Heart left ventricle (tissue), 16 donors: Measurements from ENCODE around the gene NUDT8. TPM values are rescaled to one million over a fixed set of nuclear protein-coding genes. Genes with fewer than 3 reads are reported as not detected.

ENCODE experiments used
- ATAC-seq, 4 donors: fragments of 200-7000 bp; cut with Tn5 transposase; one replicate each; pipeline ENCODE4 v1.9.1; 2020 to 2022; ENCODE audit warnings: moderate library complexity in 4 of 4, mild to moderate bottlenecking in 3 of 4, moderate number of reproducible peaks in 1 of 4
- DNase-seq, 5 donors: peaks; one replicate each; pipeline ENCODE4 v3.0.0-alpha.2; 2020
- H3K27ac ChIP-seq, 12 donors: fragments of 200-600 bp; sonication (generic) in 4 of 12; one replicate each; pipeline versions ENCODE4 v1.5.0 to v1.8.0; 2016 to 2022; ENCODE audit warnings: mild to moderate bottlenecking in 2 of 12
- H3K27me3 ChIP-seq, 9 donors: fragments of 200-600 bp; sonication (generic) in 2 of 9; one replicate each; pipeline versions ENCODE4 v1.5.1 to v1.8.0; 2016 to 2022; ENCODE audit warnings: mild to moderate bottlenecking in 3 of 9
- H3K36me3 ChIP-seq, 9 donors: fragments of 200-600 bp; sonication (generic) in 2 of 9; one replicate each; pipeline versions ENCODE4 v1.5.0 to v1.8.0; 2018 to 2022; ENCODE audit warnings: mild to moderate bottlenecking in 2 of 9
- H3K4me1 ChIP-seq, 12 donors: fragments of 200-600 bp; sonication (generic) in 4 of 12; one replicate each; pipeline versions ENCODE4 v1.5.0 to v1.8.0; 2016 to 2022; ENCODE audit warnings: mild to moderate bottlenecking in 3 of 12
- H3K4me3 ChIP-seq, 12 donors: fragments of 200-600 bp; sonication (generic) in 4 of 12; one replicate each; pipeline versions ENCODE4 v1.5.0 to v1.8.0; 2017 to 2022; ENCODE audit warnings: mild to moderate bottlenecking in 9 of 12, moderate library complexity in 4 of 12
- H3K9me3 ChIP-seq, 12 donors: fragments of 200-600 bp; sonication (generic) in 4 of 12; one replicate each; pipeline versions ENCODE4 v1.5.0 to v1.8.0; 2016 to 2022; ENCODE audit warnings: mild to moderate bottlenecking in 1 of 12
- POLR2A ChIP-seq, 2 donors: fragments of 450-650 bp; IDR thresholded peaks; one replicate each; pipeline ENCODE4 v1.6.1; 2017; ENCODE audit warnings: antibody characterized with exemption in 2 of 2, mild to moderate bottlenecking in 2 of 2, moderate library complexity in 2 of 2
- WGBS, 4 donors: extraction: QIAGEN DNeasy Blood & Tissue Kit in 2 of 4; methylation state at CpG; one replicate each; pipeline versions ENCODE4 v1.1.5 to v1.1.7; 2013 to 2018; 5-methylcytosine and 5-hydroxymethylcytosine counted together
- intact Hi-C, 10 donors: fragments of 100-400 bp; cut with DNase I; formaldehyde crosslinking; loops; one replicate each; pipeline versions ENCODE4 v1.11.1 to v1.14.2; 2022
- polyA plus RNA-seq, 2 donors: library from polyadenylated mRNA; stranded (reverse); fragments of 200-250 nt; gene quantifications; one replicate each; pipeline ENCODE4 v1.2.3, GENCODE V29; 2013
- total RNA-seq, 9 donors: library from RNA; depleted of rRNA in 2 of 9; stranded (reverse); fragments of >200 nt in 2 of 9; fragmentation: NEBNext Ultra II Directional in 3 of 9; extraction: Animal tissue kit (Norgen Biotek cat#: 25700) in 3 of 9; gene quantifications; one replicate each; pipeline versions ENCODE4 v1.1.0 to v1.2.4, GENCODE V29; 2016 to 2023
- TF ChIP-seq, protein P1 (sequence below), 12 donors: fragments of 200-600 bp; sonication (generic) in 4 of 12; IDR thresholded peaks; one replicate each; pipeline versions ENCODE4 v1.5.0 to v1.8.0; 2018 to 2022; ENCODE audit warnings: antibody characterized with exemption in 12 of 12, mild to moderate bottlenecking in 5 of 12
- donor health status: ischemic (EF 13 %, LVEDD 7.1; RV severe dilation, severe dysfunction).
- donor health status: healthy with polysubstance abuse.
- donor health status: DM: no; HTN: yes; CAD: no.
- donor health status: DM: no; HTN: no; CAD: no.
- donor health status: ischemic (EF 25% LVEDD 6.9; RV normal size, moderate dysfunction).
- donor health status: ischemic (EF 25% LVEDD 5.7; RV mildly dilated, moderate dysfunction).
- donor health status: healthy.
- donor health status: DM: yes; HTN: yes; CAD: no.
- donor health status: ischemic (EF 35%, LVEDD 5.7; RV mildly dilated, moderate dysfunction).
- donor health status: nonischemic (EF 11% LVEDD 7.7; RV severe dilation, severe dysfunction).
- donor health status: DM: yes; HTN: yes; CAD: no.
- donor health status: PGD.
- donor health status: ischemic (EF 29% LVEDD 5.4; RV normal size, mild dysfunction).
- donor health status: nonischemic (EF 23%, LVEDD 6.1; RV moderate dilation, normal function).

The NUDT8 gene
- total and polyA plus RNA-seq, 11 donors, result 29.1 to 110 (median 49.3) TPM

DNA sequence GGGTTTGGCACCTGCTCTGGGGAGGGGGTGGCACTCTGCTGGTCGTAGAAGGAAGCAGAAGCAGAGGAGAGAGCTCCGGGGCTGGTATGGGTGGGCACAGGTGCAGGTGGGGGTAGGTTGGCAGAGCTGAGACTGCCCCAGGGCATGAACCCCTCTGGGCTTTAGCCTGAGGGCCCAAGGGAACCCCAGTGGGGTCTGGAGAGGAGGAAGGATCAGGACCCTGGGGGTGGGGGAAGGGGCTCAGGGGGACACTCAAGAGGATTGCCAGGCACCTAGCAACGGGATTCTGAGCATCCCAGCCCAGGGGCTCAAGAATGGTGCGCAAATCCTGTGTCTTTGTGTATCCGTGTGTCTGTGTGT lies 38.4 kb upstream of the NUDT8 start:
- no peak overlapping the region for H3K27ac ChIP-seq
- DNase-seq (no peak), ATAC-seq (no peak)
- H3K9me3 ChIP-seq, result no peaks in the 10 kb centered on the region
- 65 to 71% (median 68%) methylated on average over 5 of the region's 5 CpGs for WGBS, 4 donors
- no peaks in the 10 kb centered on the region for H3K27me3 ChIP-seq
- intact Hi-C loops, result loop anchor here in 1 of 10 donors (10.0 kb wide), 1 partner anchor 93 kb away; no protein-coding TSS in a partner anchor
- no peaks in the 10 kb centered on the region for H3K36me3 ChIP-seq
- TF ChIP-seq, protein P1, sequence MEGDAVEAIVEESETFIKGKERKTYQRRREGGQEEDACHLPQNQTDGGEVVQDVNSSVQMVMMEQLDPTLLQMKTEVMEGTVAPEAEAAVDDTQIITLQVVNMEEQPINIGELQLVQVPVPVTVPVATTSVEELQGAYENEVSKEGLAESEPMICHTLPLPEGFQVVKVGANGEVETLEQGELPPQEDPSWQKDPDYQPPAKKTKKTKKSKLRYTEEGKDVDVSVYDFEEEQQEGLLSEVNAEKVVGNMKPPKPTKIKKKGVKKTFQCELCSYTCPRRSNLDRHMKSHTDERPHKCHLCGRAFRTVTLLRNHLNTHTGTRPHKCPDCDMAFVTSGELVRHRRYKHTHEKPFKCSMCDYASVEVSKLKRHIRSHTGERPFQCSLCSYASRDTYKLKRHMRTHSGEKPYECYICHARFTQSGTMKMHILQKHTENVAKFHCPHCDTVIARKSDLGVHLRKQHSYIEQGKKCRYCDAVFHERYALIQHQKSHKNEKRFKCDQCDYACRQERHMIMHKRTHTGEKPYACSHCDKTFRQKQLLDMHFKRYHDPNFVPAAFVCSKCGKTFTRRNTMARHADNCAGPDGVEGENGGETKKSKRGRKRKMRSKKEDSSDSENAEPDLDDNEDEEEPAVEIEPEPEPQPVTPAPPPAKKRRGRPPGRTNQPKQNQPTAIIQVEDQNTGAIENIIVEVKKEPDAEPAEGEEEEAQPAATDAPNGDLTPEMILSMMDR (IDR thresholded peaks at IDR 0.05), result no peak
- TF ChIP-seq POLR2A (IDR thresholded peaks at IDR 0.05), result no peak
- H3K4me1 ChIP-seq, result no peaks in the 10 kb centered on the region
- H3K4me3 ChIP-seq, result no peak overlapping the region

DNA sequence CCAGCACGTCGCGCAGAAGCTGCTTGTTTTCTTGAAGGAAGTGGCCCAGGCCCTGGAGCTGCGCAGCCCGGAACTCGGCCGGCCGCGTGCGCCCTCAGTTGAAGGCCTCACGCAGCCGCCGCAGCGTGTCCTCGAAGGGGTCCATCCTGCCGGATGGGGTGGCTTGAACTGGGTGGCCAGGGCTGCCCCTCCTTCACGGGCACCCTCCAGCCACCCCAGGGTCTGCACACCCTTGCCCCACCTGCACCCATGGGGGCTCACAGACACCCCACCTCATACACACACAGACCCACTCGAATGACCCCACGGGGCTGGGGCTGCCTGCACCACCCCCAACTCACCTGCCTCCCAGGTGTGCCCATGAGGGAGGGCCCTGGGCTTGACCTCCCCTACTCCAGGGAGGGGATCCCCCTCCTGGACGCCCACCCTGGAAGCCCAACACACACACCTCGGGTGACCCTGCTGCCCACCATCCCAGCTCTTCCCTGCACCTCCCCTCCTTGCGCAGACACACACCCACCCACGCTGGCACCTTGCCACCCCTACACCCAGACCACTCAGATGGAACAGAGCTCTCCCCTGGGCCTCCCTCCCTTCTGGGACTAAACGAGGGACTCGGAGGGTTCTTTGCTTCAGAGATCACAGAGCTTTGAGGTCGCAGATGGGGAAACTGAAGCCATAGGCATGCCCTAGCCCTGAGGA lies 37.9 kb upstream of the NUDT8 start:
- H3K4me3 ChIP-seq, result no peak overlapping the region
- intact Hi-C loops, result loop anchor here in 1 of 10 donors (10.0 kb wide), 1 partner anchor 93 kb away; no protein-coding TSS in a partner anchor
- TF ChIP-seq POLR2A (IDR thresholded peaks at IDR 0.05), result no peak
- TF ChIP-seq, protein P1 (IDR thresholded peaks at IDR 0.05), result no peak
- DNase-seq, result no peak
- no peak overlapping the region for H3K27ac ChIP-seq
- no peaks in the 10 kb centered on the region for H3K36me3 ChIP-seq
- ATAC-seq, result no peak
- no peaks in the 10 kb centered on the region for H3K9me3 ChIP-seq
- no peaks in the 10 kb centered on the region for H3K4me1 ChIP-seq
- H3K27me3 ChIP-seq, result no peaks in the 10 kb centered on the region
- WGBS, 4 donors, result 77 to 88% (median 82%) methylated on average over 23 to 26 of the region's 26 CpGs

DNA sequence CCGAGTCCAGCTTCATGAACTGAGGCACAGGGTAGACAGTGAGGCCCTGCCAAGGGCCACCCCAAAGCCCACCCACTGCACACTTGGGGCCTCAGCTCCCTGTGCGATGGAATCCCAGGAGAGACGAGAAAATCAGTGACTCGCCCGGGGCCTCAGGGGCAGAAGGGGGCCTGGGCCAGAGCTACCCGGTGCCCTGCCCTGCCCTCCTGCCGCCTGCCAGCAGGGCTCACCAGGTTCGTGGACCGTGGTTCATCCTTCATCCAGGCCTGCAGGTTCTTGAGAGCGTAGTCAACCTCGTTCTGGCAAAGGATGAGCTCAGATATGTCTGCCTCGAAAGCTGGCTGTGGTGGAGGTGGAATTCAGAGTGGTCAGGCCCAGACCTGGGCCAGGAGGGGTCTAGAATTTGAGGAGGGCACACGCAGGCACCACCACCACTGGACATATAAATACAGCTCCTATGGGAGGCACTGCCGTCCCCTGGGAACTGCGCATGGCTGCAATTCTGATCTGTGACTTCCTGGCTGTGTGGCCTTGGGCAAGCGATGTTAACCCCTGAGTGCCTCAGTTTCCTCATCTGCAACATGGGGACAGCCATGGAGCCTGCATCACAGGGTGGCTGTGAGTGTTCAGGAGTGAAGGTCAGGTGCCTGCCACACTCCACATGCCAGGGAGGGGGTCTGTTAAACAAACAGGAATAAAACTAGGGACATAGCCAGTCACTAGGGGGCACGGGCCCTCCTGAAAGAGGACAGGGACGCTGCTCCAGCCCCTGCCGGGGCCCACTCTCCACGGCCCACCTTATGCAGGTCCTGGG lies 37.1 kb upstream of the NUDT8 start:
- DNase-seq (no peak), ATAC-seq (no peak)
- 69 to 77% (median 73%) methylated on average over 17 to 20 of the region's 20 CpGs for WGBS, 4 donors

DNA sequence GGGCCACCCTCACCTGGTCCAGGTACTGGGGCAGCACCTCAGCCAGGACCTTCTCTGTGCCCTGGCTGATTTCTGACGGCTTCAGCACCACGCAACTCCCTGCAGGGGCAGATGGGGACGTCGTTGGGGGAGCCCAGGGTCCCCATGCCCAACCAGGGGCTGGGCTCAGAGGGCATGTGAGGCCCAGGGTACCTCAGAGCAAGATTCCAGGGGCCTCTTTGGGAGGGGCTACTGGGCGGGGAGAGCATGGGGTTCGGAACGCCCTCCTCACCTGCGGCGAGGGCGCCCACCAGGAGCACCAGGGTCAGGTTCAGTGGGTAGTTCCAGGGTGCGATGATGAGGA lies 36.5 kb upstream of the NUDT8 start:
- H3K9me3 ChIP-seq, result no peaks in the 10 kb centered on the region
- H3K36me3 ChIP-seq, result no peaks in the 10 kb centered on the region
- intact Hi-C loops, result loop anchor here in 1 of 10 donors (10.0 kb wide), 1 partner anchor 91 kb away; no protein-coding TSS in a partner anchor
- no peaks in the 10 kb centered on the region for H3K4me1 ChIP-seq
- H3K27me3 ChIP-seq, result no peaks in the 10 kb centered on the region
- no peak for TF ChIP-seq POLR2A (IDR thresholded peaks at IDR 0.05)
- TF ChIP-seq, protein P1 (IDR thresholded peaks at IDR 0.05), result no peak
- H3K27ac ChIP-seq, result no peak overlapping the region
- no peak overlapping the region for H3K4me3 ChIP-seq
- WGBS, 4 donors, result 83 to 92% (median 89%) methylated on average over 7 to 11 of the region's 11 CpGs
- DNase-seq (no peak), ATAC-seq (no peak)

More for the DNA sequence above, 37.1 kb upstream of the NUDT8 start:
- Histone ChIP-seq H3K27ac (no peak overlapping the region), H3K4me3 (no peak overlapping the region), H3K36me3 (no peaks in the 10 kb centered on the region), H3K9me3 (no peaks in the 10 kb centered on the region), H3K27me3 (no peaks in the 10 kb centered on the region), H3K4me1 (no peaks in the 10 kb centered on the region)
- intact Hi-C loops, result loop anchor here in 1 of 10 donors (10.0 kb wide), 1 partner anchor 92 kb away; no protein-coding TSS in a partner anchor
- no peak for TF ChIP-seq POLR2A (IDR thresholded peaks at IDR 0.05)
- TF ChIP-seq, protein P1 (IDR thresholded peaks at IDR 0.05), result no peak
